Loucy (cell line): Measurements from ENCODE around the gene PROM2.

Experiments
- EZH2phosphoT487 ChIP-seq: fragments of 200-600 bp; IDR thresholded peaks from 2 replicates; pipeline ENCODE4 v1.6.1; 2018; ENCODE audit warnings: antibody characterized with exemption, mild to moderate bottlenecking, moderate library complexity, borderline replicate concordance
- TF ChIP-seq, protein P1 (sequence below): fragments of 200-600 bp; sonication (generic); conservative IDR thresholded peaks from 2 replicates; pipeline ENCODE4 v1.5.1; 2014; ENCODE audit warnings: mild to moderate bottlenecking, antibody characterized with exemption, low read length

DNA sequence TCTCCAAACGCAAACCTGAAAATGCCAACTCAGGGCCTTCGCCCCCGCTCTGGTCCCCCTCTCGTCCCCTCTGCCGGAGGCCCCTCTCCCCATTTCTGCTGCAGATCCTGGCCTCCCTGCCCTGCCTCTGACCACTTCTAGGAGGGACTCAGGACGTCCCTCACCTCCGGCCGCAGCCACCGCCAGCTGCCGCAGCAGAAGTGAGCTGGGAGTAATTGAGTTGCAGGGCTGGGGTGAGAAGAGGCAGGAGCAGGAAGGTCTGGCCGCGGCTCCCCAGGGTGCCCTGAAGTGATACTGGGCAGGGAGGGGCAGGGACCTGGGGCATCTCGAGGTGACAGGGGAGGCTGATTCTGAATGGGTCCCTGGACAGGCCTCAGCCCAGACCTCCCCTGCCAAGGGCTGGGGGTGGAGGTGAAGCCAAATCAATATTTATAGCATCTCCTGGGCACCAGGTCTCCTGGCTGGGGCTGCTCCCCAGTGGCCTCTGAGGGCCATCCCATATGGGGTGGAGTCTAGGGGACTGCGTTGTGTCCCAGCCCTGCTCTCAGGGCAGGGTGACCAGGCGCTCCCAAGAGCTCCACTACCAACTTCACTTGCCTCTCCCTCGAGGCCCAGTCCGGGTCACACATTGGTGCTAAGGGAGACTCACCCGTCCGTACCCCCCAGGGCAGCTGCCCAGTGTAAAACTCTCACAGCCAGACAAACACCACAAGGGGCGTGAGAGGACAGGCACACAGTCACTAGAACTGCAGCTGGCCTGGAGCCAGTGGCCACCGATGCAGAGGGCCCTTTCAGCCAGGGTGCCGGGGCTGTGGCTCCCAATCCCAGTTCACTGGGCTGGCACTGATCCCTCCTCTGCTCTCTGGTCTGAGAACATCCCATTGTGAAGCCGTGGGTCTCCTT lies 55.9 kb downstream of the PROM2 start:
- TF ChIP-seq, protein P1, sequence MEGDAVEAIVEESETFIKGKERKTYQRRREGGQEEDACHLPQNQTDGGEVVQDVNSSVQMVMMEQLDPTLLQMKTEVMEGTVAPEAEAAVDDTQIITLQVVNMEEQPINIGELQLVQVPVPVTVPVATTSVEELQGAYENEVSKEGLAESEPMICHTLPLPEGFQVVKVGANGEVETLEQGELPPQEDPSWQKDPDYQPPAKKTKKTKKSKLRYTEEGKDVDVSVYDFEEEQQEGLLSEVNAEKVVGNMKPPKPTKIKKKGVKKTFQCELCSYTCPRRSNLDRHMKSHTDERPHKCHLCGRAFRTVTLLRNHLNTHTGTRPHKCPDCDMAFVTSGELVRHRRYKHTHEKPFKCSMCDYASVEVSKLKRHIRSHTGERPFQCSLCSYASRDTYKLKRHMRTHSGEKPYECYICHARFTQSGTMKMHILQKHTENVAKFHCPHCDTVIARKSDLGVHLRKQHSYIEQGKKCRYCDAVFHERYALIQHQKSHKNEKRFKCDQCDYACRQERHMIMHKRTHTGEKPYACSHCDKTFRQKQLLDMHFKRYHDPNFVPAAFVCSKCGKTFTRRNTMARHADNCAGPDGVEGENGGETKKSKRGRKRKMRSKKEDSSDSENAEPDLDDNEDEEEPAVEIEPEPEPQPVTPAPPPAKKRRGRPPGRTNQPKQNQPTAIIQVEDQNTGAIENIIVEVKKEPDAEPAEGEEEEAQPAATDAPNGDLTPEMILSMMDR: no peak
- no peak for TF ChIP-seq EZH2phosphoT487
